ENCODE data around the gene USP15.

USP15 gene

DNA sequence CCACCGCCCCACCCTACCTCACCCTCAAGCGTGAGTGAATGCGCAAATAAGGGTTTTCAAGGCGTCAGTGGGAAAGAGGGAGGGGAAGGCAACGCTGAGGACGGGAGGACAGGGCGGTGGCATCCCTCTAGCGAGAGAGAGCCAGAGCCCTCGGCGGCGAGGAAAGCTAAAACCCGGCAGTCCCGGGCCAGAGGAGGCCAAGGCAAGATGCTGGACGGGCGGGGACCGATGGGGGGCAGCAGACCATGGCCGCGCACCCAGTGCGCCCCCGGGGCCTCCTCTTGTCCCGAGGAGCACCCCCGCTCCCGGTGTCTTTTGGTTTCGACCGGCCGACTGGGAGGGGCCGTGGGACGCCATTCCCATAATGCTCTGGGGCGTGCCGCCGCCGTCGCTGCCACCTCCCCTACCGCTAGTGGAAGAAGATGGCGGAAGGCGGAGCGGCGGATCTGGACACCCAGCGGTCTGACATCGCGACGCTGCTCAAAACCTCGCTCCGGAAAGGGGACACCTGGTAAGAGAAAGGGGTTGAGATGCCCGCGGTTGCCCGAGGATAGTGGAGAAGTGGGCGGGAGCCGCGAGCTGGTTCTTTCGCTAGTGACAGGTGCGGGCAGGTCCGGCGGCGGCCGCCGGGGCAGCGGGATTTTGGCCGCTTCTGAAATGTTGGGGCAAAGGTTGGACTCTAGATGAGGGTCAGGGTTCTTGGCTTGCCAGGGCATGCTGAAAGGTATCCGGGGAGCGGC lies at the start of gene USP15:
Gene USP15, plus strand, starts transcription at position 412 of the 740 bp plus-strand sequence. Its CDS starts 11 bp downstream, at position 423.
- Mint-ChIP-seq H3K27me3 (no peaks in the 10 kb centered on the region), H3K9me3 (no peaks in the 10 kb centered on the region), H3K36me3 (ENCODE audit: low read depth) (peaks cover 47% of the 10 kb centered on the region), H3K4me3 (peak within 1 kb of the TSS; percentile 97), H3K27ac (peak within 1 kb of the TSS; percentile 100), H3K4me1 (ENCODE audit: low read depth) (peaks cover 62% of the 10 kb centered on the region)
- peak; percentile 98 for DNase-seq

DNA sequence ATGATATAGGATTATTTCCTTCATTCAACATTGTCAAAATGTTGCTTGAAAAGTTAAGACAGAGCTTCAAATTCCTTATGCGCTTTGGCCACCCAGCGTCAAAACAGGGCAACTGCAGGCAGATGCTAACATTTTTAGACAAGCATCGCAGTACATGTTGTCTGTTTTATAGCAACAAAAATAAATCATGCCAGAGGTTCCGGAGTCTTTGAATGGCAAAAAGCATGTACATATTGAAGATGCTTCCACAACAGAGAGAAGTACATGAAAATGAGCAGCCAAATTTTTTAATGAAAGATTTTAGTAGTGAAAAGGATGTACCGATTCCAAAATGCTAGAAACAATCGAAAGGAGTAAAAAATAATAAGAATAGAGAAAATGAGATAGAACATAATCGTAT lies 49.8 kb upstream of the USP15 start:
- H3K27me3 Mint-ChIP-seq, result peaks cover 4% of the 10 kb centered on the region
- peaks cover 18% of the 10 kb centered on the region for H3K4me1 Mint-ChIP-seq (ENCODE audit: low read depth)
- peak; percentile 40 for DNase-seq
- no peaks in the 10 kb centered on the region for H3K9me3 Mint-ChIP-seq
- H3K4me3 Mint-ChIP-seq, result no peak overlapping the region
- H3K36me3 Mint-ChIP-seq (ENCODE audit: low read depth), result no peaks in the 10 kb centered on the region
- no peak overlapping the region for H3K27ac Mint-ChIP-seq

DNA sequence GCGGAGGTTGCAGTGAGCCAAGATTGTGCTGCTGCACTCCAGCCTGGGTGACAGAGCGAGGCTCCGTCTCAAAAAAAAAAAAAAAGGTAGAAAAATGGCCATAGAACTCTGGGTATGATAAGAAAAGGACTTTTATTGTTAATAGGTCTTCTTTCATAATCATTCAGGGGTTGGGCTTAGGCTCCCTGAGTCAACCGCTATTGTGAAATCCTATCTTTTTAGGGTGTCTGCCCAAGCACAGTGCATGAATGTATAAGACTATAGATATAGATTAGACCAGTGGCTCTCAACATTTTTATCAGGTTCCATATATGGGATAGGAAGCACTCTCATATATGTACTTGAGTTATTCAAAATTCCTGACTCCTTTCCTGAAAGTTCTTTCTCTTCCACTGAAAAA lies 48.7 kb upstream of the USP15 start:
- no peaks in the 10 kb centered on the region for H3K36me3 Mint-ChIP-seq (ENCODE audit: low read depth)
- H3K9me3 Mint-ChIP-seq, result no peaks in the 10 kb centered on the region
- peaks cover 24% of the 10 kb centered on the region for H3K4me1 Mint-ChIP-seq (ENCODE audit: low read depth)
- H3K4me3 Mint-ChIP-seq, result no peak overlapping the region
- no peak overlapping the region for H3K27ac Mint-ChIP-seq
- no peak for DNase-seq
- no peaks in the 10 kb centered on the region for H3K27me3 Mint-ChIP-seq

DNA sequence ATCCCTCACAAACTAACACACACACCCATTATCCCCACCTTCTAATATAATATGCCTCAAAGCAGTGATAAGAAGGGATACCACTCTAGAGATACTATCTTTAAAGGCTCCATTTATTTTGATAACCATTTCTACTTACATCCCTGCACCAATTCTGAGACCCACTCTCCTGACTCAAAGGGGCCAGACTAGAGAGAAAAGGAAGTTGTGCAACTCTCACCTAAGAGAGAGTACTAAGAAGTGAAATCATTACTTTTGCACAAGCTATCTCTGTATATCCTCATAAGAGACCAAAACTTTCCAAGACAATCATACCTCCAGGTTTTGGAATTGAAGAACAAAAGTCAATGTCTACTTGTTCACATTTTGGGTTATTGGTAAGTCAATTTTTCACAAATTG lies 45.4 kb upstream of the USP15 start:
- no peak for DNase-seq
- peak overlapping the region; percentile 26 for H3K27ac Mint-ChIP-seq
- peaks cover 25% of the 10 kb centered on the region for H3K4me1 Mint-ChIP-seq (ENCODE audit: low read depth)
- no peaks in the 10 kb centered on the region for H3K9me3 Mint-ChIP-seq
- no peak overlapping the region for H3K4me3 Mint-ChIP-seq
- H3K36me3 Mint-ChIP-seq (ENCODE audit: low read depth), result no peaks in the 10 kb centered on the region
- H3K27me3 Mint-ChIP-seq, result no peaks in the 10 kb centered on the region

DNA sequence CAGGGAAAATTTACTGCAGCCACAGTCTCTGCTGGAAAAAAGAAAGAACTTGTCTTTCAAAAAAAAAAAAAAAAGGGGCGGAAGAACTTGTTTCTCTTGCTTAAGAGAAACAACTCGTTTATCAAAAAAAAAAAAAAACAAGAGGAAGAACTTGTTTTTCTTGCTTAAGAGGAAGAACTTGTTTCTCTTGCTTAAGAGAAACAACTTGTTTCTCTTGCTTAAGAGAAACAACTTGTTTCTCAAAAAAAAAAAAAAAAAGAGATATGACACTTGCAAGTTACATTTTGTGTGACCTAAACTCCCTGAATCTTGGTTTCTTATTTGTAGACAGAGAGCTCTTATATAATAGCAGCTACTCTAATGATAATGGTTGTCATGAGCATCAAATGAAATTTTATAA lies 44.7 kb upstream of the USP15 start:
- no peaks in the 10 kb centered on the region for H3K36me3 Mint-ChIP-seq (ENCODE audit: low read depth)
- H3K4me3 Mint-ChIP-seq, result no peak overlapping the region
- H3K27me3 Mint-ChIP-seq, result no peaks in the 10 kb centered on the region
- H3K4me1 Mint-ChIP-seq (ENCODE audit: low read depth), result peaks cover 21% of the 10 kb centered on the region
- DNase-seq, result no peak
- H3K27ac Mint-ChIP-seq, result peak overlapping the region; percentile 47
- H3K9me3 Mint-ChIP-seq, result no peaks in the 10 kb centered on the region

DNA sequence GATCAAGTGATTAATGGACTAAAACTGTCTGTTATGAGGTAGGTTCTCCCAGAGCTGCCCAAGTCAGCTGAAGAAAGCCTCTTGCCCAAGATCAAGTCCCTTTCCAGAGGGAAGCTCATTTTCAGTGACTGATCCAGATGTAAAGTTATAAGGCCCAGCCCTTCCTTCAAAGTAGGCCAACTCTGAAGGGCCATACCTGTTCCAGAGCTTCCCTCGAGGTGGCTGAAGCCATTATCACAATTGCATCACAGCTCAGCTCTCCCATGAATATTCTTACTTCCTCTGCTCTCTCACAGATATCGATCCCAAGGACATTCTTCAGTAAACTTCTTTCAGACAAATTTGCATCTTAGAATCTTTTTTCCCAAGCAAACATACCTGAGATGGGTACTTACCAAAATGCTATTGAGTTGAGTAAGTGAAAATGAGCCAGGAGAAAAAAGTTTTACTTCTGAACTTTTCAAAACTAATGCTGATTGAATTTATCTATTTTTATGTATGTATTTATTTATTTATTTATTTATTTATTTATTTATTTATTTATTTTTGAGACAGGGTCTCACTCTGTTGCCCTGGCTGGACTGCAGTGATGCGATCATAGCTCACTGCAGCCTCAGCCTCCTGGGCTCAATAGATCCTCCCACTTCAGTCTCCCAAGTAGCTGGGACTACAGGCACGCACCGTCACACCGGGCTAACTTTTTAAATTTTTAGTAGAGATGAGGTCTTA lies 42.6 kb upstream of the USP15 start:
- peaks cover 20% of the 10 kb centered on the region for H3K4me1 Mint-ChIP-seq (ENCODE audit: low read depth)
- H3K9me3 Mint-ChIP-seq, result no peaks in the 10 kb centered on the region
- DNase-seq, result no peak
- H3K4me3 Mint-ChIP-seq, result no peak overlapping the region
- H3K27ac Mint-ChIP-seq, result no peak overlapping the region
- H3K36me3 Mint-ChIP-seq (ENCODE audit: low read depth), result no peaks in the 10 kb centered on the region
- no peaks in the 10 kb centered on the region for H3K27me3 Mint-ChIP-seq

DNA sequence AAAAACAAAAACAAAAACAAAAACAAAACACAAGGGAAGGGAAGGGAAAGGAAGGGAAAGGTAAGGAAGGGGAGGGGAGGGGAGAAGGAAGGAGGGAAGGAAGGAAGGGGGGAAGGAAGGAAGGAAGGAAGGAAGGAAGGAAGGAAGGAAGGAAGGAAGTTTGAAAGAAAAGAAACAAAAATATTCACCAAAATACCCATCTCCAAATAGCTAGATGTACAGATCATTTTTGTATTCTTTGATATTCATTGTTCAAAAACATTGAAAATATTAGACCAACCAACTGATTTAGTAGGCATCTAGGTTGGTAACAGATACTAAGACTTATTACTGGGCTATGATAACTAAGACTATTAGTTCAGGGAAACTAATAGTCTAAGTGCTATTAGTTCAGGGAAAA lies 39.1 kb upstream of the USP15 start:
- Mint-ChIP-seq H3K36me3 (ENCODE audit: low read depth) (no peaks in the 10 kb centered on the region), H3K27ac (no peak overlapping the region), H3K9me3 (no peaks in the 10 kb centered on the region), H3K4me1 (ENCODE audit: low read depth) (peaks cover 3% of the 10 kb centered on the region), H3K4me3 (no peak overlapping the region), H3K27me3 (no peaks in the 10 kb centered on the region)
- DNase-seq, result no peak

DNA sequence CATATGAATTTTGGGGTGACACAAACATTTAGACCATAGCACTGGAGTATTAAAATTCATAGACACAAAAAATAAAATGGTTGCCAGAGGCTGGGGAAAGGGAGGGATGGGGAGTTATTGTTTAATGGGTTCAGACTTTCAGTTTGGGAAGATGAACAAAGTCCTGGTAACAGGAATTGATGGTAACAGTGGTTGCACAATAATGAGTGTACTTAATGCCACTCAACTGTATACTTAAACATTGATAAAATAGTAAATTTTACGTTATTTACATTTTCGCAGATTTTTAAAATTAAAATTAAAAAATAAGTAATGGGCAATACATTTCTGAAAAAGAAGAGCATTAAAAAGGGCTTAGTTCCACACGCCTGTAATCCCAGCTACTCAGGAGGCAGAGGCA lies 35.6 kb upstream of the USP15 start:
- Mint-ChIP-seq H3K4me3 (no peak overlapping the region), H3K27me3 (no peaks in the 10 kb centered on the region), H3K4me1 (ENCODE audit: low read depth) (peaks cover 1% of the 10 kb centered on the region), H3K9me3 (peaks cover 4% of the 10 kb centered on the region), H3K36me3 (ENCODE audit: low read depth) (no peaks in the 10 kb centered on the region), H3K27ac (no peak overlapping the region)
- DNase-seq, result no peak

DNA sequence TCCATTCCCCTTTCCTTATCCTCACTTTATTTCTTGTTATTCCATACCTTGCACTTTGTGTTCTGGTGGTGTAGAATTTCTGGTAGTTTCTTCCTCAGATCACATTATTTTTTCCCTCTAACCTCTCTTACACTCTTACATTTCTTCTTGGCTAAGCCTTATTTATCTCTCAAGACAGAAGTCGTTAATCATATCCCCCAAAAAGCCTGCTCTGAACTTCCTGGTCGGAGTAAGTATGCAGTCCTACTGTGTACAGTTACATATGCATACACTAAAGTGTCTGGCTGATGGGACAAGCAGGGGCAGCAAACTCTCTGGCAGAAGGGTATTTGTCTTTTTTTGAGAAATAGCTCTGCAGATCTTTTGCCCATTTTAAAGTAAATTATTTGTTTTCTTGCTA lies 33.1 kb upstream of the USP15 start:
- Mint-ChIP-seq H3K4me3 (no peak overlapping the region), H3K27me3 (no peaks in the 10 kb centered on the region), H3K9me3 (peaks cover 4% of the 10 kb centered on the region), H3K36me3 (ENCODE audit: low read depth) (no peaks in the 10 kb centered on the region), H3K27ac (no peak overlapping the region), H3K4me1 (ENCODE audit: low read depth) (no peaks in the 10 kb centered on the region)
- DNase-seq, result no peak

DNA sequence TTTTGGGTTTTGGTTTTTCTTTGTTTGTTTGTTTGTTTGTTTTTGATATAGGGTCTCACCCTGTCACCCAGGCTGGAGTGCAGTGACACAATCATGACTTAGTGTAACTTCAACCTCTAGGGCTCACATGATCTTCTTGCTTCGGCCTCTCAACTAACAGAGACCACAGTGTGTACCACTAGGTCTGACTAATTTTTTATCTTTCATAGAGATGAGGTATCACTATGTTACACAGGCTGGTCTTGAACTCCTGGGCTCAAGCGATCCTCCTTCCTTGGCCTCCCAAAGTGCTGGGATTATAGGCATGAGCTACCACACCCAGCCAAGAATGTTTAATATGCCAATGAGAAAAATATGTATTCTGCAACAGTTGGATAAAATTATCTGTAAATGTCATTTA lies 29.6 kb upstream of the USP15 start:
- DNase-seq, result no peak
- H3K4me1 Mint-ChIP-seq (ENCODE audit: low read depth), result no peaks in the 10 kb centered on the region
- H3K9me3 Mint-ChIP-seq, result peaks cover 7% of the 10 kb centered on the region
- no peak overlapping the region for H3K27ac Mint-ChIP-seq
- H3K27me3 Mint-ChIP-seq, result no peaks in the 10 kb centered on the region
- no peak overlapping the region for H3K4me3 Mint-ChIP-seq
- no peaks in the 10 kb centered on the region for H3K36me3 Mint-ChIP-seq (ENCODE audit: low read depth)

DNA sequence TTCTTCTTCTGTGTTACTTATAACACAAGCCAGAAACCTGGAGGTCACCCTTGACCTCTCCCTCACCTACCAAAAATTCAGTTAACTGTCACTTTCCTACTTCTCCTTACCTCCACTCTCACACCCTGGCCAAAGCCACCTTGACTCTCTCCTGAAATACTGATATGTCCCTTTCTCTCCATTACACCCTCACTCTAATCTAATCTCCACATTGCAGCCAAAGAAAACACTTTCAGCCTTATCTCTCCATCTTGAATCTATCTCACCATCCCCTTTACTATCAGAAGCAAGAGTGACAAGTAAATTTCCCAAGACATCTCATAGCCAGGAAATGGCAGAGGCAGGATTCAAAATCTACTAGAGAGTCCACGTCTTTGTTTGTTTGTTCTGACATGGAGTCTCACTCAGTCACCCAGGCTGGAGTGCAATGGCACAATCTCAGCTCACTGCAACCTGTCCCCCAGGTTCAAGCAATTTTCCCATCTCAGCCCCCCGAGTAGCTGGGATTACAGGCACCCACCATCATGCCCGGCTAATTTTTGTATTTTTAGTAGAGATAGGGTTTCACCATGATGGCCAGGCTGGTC lies 28.0 kb upstream of the USP15 start:
- no peaks in the 10 kb centered on the region for H3K4me1 Mint-ChIP-seq (ENCODE audit: low read depth)
- no peak for DNase-seq
- peaks cover 3% of the 10 kb centered on the region for H3K9me3 Mint-ChIP-seq
- H3K4me3 Mint-ChIP-seq, result no peak overlapping the region
- H3K27me3 Mint-ChIP-seq, result no peaks in the 10 kb centered on the region
- H3K27ac Mint-ChIP-seq, result no peak overlapping the region
- H3K36me3 Mint-ChIP-seq (ENCODE audit: low read depth), result no peaks in the 10 kb centered on the region

DNA sequence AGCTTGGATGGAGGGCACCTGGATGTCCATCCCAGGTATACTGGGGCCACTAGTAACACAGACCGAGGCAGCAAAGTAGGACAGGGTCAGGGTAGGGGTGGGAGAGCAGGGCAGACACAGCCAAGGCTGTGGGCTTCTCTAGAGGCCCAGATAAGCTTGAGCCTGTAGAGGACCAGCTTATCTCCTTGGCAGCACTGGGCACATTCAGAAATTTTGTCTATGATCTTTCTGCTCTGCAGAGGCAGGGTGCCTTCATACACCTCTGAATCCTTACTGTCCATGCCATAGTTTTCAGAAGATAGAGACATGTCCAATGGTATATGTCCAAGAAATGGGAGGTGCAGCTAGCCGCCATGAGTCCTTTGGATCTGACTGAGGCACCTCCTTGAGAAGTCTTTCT lies 26.4 kb upstream of the USP15 start:
- no peak overlapping the region for H3K4me3 Mint-ChIP-seq
- no peak overlapping the region for H3K27ac Mint-ChIP-seq
- no peaks in the 10 kb centered on the region for H3K27me3 Mint-ChIP-seq
- no peaks in the 10 kb centered on the region for H3K36me3 Mint-ChIP-seq (ENCODE audit: low read depth)
- H3K4me1 Mint-ChIP-seq (ENCODE audit: low read depth), result no peaks in the 10 kb centered on the region
- H3K9me3 Mint-ChIP-seq, result peaks cover 3% of the 10 kb centered on the region
- DNase-seq, result no peak

DNA sequence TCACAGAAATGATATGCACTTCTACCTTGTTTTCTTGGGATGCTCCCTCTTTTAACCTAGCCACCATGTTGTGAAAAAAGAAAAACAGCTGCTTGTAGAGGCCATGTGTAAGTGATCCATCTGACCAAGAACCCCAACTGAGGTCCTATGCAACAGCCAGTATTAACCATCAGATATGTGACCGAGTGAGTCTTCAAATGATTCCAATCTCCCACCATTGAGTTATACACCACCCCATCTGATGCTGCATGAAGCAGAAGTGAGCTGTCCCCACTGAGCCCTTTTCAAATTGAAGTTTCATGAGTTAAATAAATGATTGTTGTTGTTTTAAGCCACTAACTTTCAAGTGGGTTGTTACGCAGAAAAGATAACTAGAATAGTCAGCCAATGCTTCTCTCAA lies 20.6 kb upstream of the USP15 start:
- no peaks in the 10 kb centered on the region for H3K9me3 Mint-ChIP-seq
- DNase-seq, result no peak
- H3K4me1 Mint-ChIP-seq (ENCODE audit: low read depth), result no peaks in the 10 kb centered on the region
- H3K27ac Mint-ChIP-seq, result no peak overlapping the region
- no peaks in the 10 kb centered on the region for H3K27me3 Mint-ChIP-seq
- H3K36me3 Mint-ChIP-seq (ENCODE audit: low read depth), result no peaks in the 10 kb centered on the region
- H3K4me3 Mint-ChIP-seq, result no peak overlapping the region

DNA sequence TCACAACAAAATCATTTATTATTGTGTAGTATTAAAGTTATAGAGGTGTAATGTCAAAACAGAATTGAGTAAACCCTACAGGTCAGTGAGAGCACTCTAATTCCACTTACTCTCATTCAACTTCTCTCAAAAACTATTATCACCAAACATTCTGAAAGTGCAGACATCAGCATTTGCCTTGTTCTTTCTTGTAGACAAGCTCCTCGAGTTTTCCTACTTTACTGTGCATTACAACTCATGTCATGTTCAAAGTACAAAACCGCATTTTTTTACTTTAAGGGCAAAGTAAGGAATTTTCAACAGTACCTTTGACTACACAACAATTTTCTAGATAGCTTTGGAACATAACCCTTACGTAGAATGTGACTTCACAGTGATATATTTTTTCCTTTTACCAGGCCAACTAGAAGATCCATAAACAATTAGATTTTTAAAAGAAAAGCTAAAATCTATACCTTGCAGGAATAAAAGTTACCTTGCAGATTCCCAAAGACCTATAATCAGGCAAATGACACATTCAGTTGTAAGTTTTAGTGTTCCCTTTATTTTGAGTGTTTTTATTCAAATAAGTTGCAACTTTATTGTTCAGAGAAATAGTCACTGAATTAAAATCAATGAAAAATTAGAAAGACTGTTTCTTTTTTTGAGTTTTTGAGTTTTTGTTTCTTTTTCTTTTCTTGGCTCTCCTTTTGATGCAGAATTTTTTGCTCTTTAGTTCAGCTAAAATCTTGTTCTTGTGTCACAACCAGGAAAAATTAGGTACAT lies 12.7 kb upstream of the USP15 start:
- no peak overlapping the region for H3K4me3 Mint-ChIP-seq
- no peak overlapping the region for H3K27ac Mint-ChIP-seq
- no peak for DNase-seq
- H3K4me1 Mint-ChIP-seq (ENCODE audit: low read depth), result peaks cover 22% of the 10 kb centered on the region
- H3K9me3 Mint-ChIP-seq, result no peaks in the 10 kb centered on the region
- no peaks in the 10 kb centered on the region for H3K27me3 Mint-ChIP-seq
- peaks cover 2% of the 10 kb centered on the region for H3K36me3 Mint-ChIP-seq (ENCODE audit: low read depth)

All from activated T-cell treated with anti-CD3 and anti-CD28 coated beads, Interleukin-2, amount 50 U/mL, for 24 hours (primary cell).